Upper lobe of left lung (tissue), 6 donors: ENCODE results near the gene LAGE3. TPM values are rescaled to one million over a fixed set of nuclear protein-coding genes. Genes with fewer than 3 reads are reported as not detected.

ENCODE experiments used
- ATAC-seq, 2 donors: fragments of 200-7000 bp; cut with Tn5 transposase; one replicate each; pipeline ENCODE4 v1.9.1; 2022; ENCODE audit warnings: mild to moderate bottlenecking in 2 of 2, moderate library complexity in 2 of 2; ENCODE audit not compliant: low FRiP score in 2 of 2
- DNase-seq, 2 donors: peaks; one replicate each; pipeline ENCODE4 v3.0.0-alpha.2; 2019 to 2020
- H3K27ac ChIP-seq, 4 donors: fragments of 200-600 bp; sonication (generic); one replicate each; pipeline ENCODE4 v1.5.1; 2016 to 2019
- H3K27me3 ChIP-seq, 4 donors: fragments of 200-600 bp; sonication (generic); one replicate each; pipeline ENCODE4 v1.5.1; 2017 to 2019
- H3K36me3 ChIP-seq, 4 donors: fragments of 200-600 bp; sonication (generic); one replicate each; pipeline ENCODE4 v1.5.1; 2016 to 2019
- H3K4me1 ChIP-seq, 4 donors: fragments of 200-600 bp; sonication (generic); one replicate each; pipeline ENCODE4 v1.5.1; 2018 to 2019
- H3K4me3 ChIP-seq, 4 donors: fragments of 200-600 bp; sonication (generic); one replicate each; pipeline ENCODE4 v1.5.1; 2017 to 2019; ENCODE audit warnings: mild to moderate bottlenecking in 2 of 4, moderate library complexity in 1 of 4
- H3K9me3 ChIP-seq, 4 donors: fragments of 200-600 bp; sonication (generic); one replicate each; pipeline ENCODE4 v1.5.1; 2018 to 2019
- CTCF ChIP-seq, 6 experiments: fragments of 450-650 bp in 4 of 6; fragments of 200-600 bp in 2 of 6; sonication (generic) in 2 of 6; IDR thresholded peaks; one replicate each; pipeline ENCODE4 v1.5.1; 2016 to 2019; ENCODE audit warnings: antibody characterized with exemption in 6 of 6
- EP300 ChIP-seq, 4 donors: sonication (generic); formaldehyde crosslinking; IDR thresholded peaks; one replicate each; pipeline ENCODE4 v1.5.1; 2017; ENCODE audit warnings: antibody characterized with exemption in 4 of 4, control low read depth in 2 of 4
- POLR2A ChIP-seq, 4 donors: fragments of 450-650 bp; IDR thresholded peaks; one replicate each; pipeline ENCODE4 v1.5.1; 2016 to 2017; ENCODE audit warnings: antibody characterized with exemption in 4 of 4, mild to moderate bottlenecking in 2 of 4
- POLR2AphosphoS5 ChIP-seq, 2 donors: sonication (generic); formaldehyde crosslinking; IDR thresholded peaks; one replicate each; pipeline ENCODE4 v1.5.1; 2017; ENCODE audit warnings: antibody characterized with exemption in 2 of 2
- WGBS, 2 donors: methylation state at CpG; one replicate each; pipeline ENCODE4 v1.1.5; 2017 to 2018; 5-methylcytosine and 5-hydroxymethylcytosine counted together
- total RNA-seq, 6 donors: library from RNA; depleted of rRNA in 4 of 6; stranded (reverse); fragments of >200 nt in 4 of 6; gene quantifications; one replicate each; pipeline versions ENCODE4 v1.1.0 to v1.2.1, GENCODE V29; 2016 to 2021
- donor health status: DM: no; HTN: no; CAD: no; lungs with moderate emphysema.
- donor health status: DM: no; HTN: yes; CAD: no; lungs with severe emphysema.

Gene LAGE3
- 10 to 100 TPM; 16.6 to 25.4 (median 20.2) TPM for total RNA-seq

- ATAC-seq, result peak; percentile 96 to 99
- peak; percentile 14 to 59 for TF ChIP-seq POLR2AphosphoS5 (IDR thresholded peaks at IDR 0.05)
- peak in 1 of 4 donors; percentile 80 for TF ChIP-seq POLR2A (IDR thresholded peaks at IDR 0.05)
- TF ChIP-seq CTCF (IDR thresholded peaks at IDR 0.05), result no peak
- H3K27ac ChIP-seq, result peak within 1 kb of the TSS; percentile 75 to 88 (median 80)
- peaks cover 0 to 6% (median 4%) of the 10 kb centered on the region in 4 donors for H3K4me1 ChIP-seq
- H3K36me3 ChIP-seq, result peaks cover 0 to 1% (median 0%) of the 10 kb centered on the region in 4 donors
- no peaks in the 10 kb centered on the region for H3K27me3 ChIP-seq
- 44 to 46% methylated on average over 2 to 85 of the region's 85 CpGs for WGBS, 2 donors
- peak; percentile 94 to 99 for DNase-seq
- no peaks in the 10 kb centered on the region for H3K9me3 ChIP-seq
- H3K4me3 ChIP-seq, result peak within 1 kb of the TSS; percentile 32 to 60 (median 52)
These were observed at the start of gene LAGE3 for GRCh38 chrX:154478728-154479622. Gene LAGE3 (minus strand): TSS chrX:154479281. CDS start chrX:154478915, 366 bp downstream.

- Histone ChIP-seq H3K27me3 (no peaks in the 10 kb centered on the region), H3K9me3 (no peaks in the 10 kb centered on the region), H3K4me1 (peaks cover 4 to 11% (median 5%) of the 10 kb centered on the region in 4 donors), H3K27ac (peak overlapping the region; percentile 60 to 77 (median 72)), H3K36me3 (peaks cover 0 to 4% (median under 1%) of the 10 kb centered on the region in 4 donors), H3K4me3 (peak overlapping the region in 3 of 4 donors; percentile 16 to 33 (median 27))
- TF ChIP-seq EP300 (IDR thresholded peaks at IDR 0.05) (no peak), POLR2A (IDR thresholded peaks at IDR 0.05) (peak in 1 of 4 donors; percentile 22), CTCF (IDR thresholded peaks at IDR 0.05) (peak; percentile 35 to 53 (median 42))
- DNase-seq, result peak in 1 of 2 donors; percentile 79
- ATAC-seq, result peak; percentile 81 to 94
- 13 to 27% methylated on average over 7 to 15 of the region's 15 CpGs for WGBS, 2 donors
These were observed 48.0 kb upstream of the LAGE3 start for GRCh38 chrX:154526901-154527675.

- no peak overlapping the region for H3K4me3 ChIP-seq
- no peaks in the 10 kb centered on the region for H3K9me3 ChIP-seq
- TF ChIP-seq EP300 (IDR thresholded peaks at IDR 0.05) (no peak), POLR2A (IDR thresholded peaks at IDR 0.05) (no peak), CTCF (IDR thresholded peaks at IDR 0.05) (no peak)
- ATAC-seq (no peak), DNase-seq (no peak)
- H3K36me3 ChIP-seq, result no peaks in the 10 kb centered on the region
- H3K27ac ChIP-seq, result peak overlapping the region in 1 of 4 donors; percentile 27
- WGBS, 2 donors, result 71 to 73% methylated on average over 13 to 14 of the region's 14 CpGs
- H3K27me3 ChIP-seq, result no peaks in the 10 kb centered on the region
- peaks cover 4 to 11% (median 5%) of the 10 kb centered on the region in 4 donors for H3K4me1 ChIP-seq
These were observed 46.8 kb upstream of the LAGE3 start for GRCh38 chrX:154525606-154526490.

- WGBS, 2 donors, result 92 to 93% methylated on average over 8 of the region's 8 CpGs
- DNase-seq (no peak), ATAC-seq (no peak)
- H3K4me1 ChIP-seq, result peaks cover 0 to 22% (median 0%) of the 10 kb centered on the region in 4 donors
- no peak overlapping the region for H3K27ac ChIP-seq
- H3K4me3 ChIP-seq, result no peak overlapping the region
- H3K27me3 ChIP-seq, result peaks cover 0 to 9% (median 0%) of the 10 kb centered on the region in 4 donors
- no peaks in the 10 kb centered on the region for H3K36me3 ChIP-seq
- no peak for TF ChIP-seq CTCF (IDR thresholded peaks at IDR 0.05)
- no peak for TF ChIP-seq POLR2A (IDR thresholded peaks at IDR 0.05)
- no peak for TF ChIP-seq EP300 (IDR thresholded peaks at IDR 0.05)
- no peak for TF ChIP-seq POLR2AphosphoS5 (IDR thresholded peaks at IDR 0.05)
- H3K9me3 ChIP-seq, result peaks cover 0 to 8% (median 0%) of the 10 kb centered on the region in 4 donors
These were observed 40.3 kb upstream of the LAGE3 start for GRCh38 chrX:154519389-154519788.
